Measurements from ENCODE around the gene DNMT3A. TPM values are rescaled to one million over a fixed set of nuclear protein-coding genes. Genes with fewer than 3 reads are reported as not detected.

The DNMT3A gene
- total RNA-seq, 1 donor, result 11.7 TPM

GRCh38 chr2:25178976-25179375 is 162.7 kb downstream of the DNMT3A start:
- H3K4me3 ChIP-seq (ENCODE audit: low read depth, low read length), result no peak overlapping the region
- TF ChIP-seq CTCF (IDR thresholded peaks at IDR 0.05; ENCODE audit: insufficient read depth, low read depth, low read length), result no peak

More at GRCh38 chr2:25178976-25179375, 162.7 kb downstream of the DNMT3A start:
- no peak for DNase-seq (ENCODE audit: low read depth)

Small RNA genes within 50 kb of the gene (small RNA-seq; reads per million reads assigned to genes)
- 0.66 reads per million for gene MIR1301

Other genes with a start within 250 kb of the DNMT3A start
- gene POMC, start 173.3 kb downstream of the DNMT3A start, total RNA-seq, result 0.32 TPM in 1 of 2 replicates, not detected in the other

Measured in fibroblast of villous mesenchyme (primary cell).